NB4 (cell line): Measurements from ENCODE around the gene DHRS3.

Experiments
- MYC ChIP-seq: IDR thresholded peaks from 2 replicates; pipeline ENCODE4 v1.6.1; 2011; ENCODE audit warnings: low read depth, low read length
- POLR2A ChIP-seq: IDR thresholded peaks from 2 replicates; pipeline ENCODE4 v1.6.1; 2011; ENCODE audit warnings: mild to moderate bottlenecking; ENCODE audit not compliant: insufficient read length; ENCODE audit errors: extremely low read depth
- TF ChIP-seq, protein P1 (sequence below): IDR thresholded peaks from one replicate; pipeline ENCODE4 v1.5.1; 2012; ENCODE audit warnings: low read depth, low read length

DNA sequence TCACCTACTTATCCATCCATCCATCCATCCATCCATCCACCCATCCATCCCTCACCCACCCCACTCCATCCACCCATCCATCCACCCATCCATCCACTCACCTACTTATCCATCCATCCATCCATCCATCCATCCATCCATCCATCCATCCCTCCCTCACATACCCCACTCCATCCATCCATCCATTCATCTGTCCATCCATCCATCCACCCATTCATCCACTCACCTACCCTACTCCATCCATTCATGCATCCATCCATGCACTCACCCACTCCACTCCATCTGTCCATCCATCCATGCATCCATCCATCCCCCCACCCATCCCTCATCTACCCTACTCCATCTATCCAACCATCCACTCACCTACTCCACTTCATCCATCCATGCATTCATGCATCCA, 34.5 kb downstream of the DHRS3 start:
- TF ChIP-seq POLR2A = no peak
- TF ChIP-seq, protein P1, sequence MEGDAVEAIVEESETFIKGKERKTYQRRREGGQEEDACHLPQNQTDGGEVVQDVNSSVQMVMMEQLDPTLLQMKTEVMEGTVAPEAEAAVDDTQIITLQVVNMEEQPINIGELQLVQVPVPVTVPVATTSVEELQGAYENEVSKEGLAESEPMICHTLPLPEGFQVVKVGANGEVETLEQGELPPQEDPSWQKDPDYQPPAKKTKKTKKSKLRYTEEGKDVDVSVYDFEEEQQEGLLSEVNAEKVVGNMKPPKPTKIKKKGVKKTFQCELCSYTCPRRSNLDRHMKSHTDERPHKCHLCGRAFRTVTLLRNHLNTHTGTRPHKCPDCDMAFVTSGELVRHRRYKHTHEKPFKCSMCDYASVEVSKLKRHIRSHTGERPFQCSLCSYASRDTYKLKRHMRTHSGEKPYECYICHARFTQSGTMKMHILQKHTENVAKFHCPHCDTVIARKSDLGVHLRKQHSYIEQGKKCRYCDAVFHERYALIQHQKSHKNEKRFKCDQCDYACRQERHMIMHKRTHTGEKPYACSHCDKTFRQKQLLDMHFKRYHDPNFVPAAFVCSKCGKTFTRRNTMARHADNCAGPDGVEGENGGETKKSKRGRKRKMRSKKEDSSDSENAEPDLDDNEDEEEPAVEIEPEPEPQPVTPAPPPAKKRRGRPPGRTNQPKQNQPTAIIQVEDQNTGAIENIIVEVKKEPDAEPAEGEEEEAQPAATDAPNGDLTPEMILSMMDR = no peak
- no peak for TF ChIP-seq MYC
